WTC11 (cell line): ENCODE results near the gene CPNE9.

Source experiments
- CREB1 ChIP-seq: sonication (generic); formaldehyde crosslinking; IDR thresholded peaks from 2 replicates; pipeline ENCODE4 v1.8.0; 2023; ENCODE audit warnings: mild to moderate bottlenecking, missing genetic modification reagents
- CTCF ChIP-seq: fragments of 200-600 bp; IDR thresholded peaks from 2 replicates; pipeline ENCODE4 v1.8.0; 2022; ENCODE audit warnings: antibody characterized with exemption
- ERG ChIP-seq: fragments of 250-450 bp; sonication (Bioruptor Pico); IDR thresholded peaks from 2 replicates; pipeline ENCODE4 v1.8.0; 2021; ENCODE audit warnings: mild to moderate bottlenecking
- KAT7 ChIP-seq: sonication (generic); formaldehyde crosslinking; IDR thresholded peaks from 2 replicates; pipeline ENCODE4 v1.8.1; 2023; ENCODE audit warnings: missing genetic modification reagents, mild to moderate bottlenecking, borderline replicate concordance
- MLX ChIP-seq: sonication (generic); formaldehyde crosslinking; IDR thresholded peaks from 2 replicates; pipeline ENCODE4 v1.8.1; 2023; ENCODE audit warnings: mild to moderate bottlenecking, missing genetic modification reagents, moderate library complexity
- NR3C1 ChIP-seq: sonication (generic); formaldehyde crosslinking; conservative IDR thresholded peaks from 2 replicates; pipeline ENCODE4 v1.8.1; 2023; ENCODE audit warnings: low read depth, mild to moderate bottlenecking, missing genetic modification reagents
- PRRX2 ChIP-seq: fragments of 250-450 bp; sonication (Bioruptor Pico); IDR thresholded peaks from 2 replicates; pipeline ENCODE4 v1.8.0; 2021; ENCODE audit warnings: mild to moderate bottlenecking
- SMAD4 ChIP-seq: sonication (generic); formaldehyde crosslinking; IDR thresholded peaks from 2 replicates; pipeline ENCODE4 v1.8.0; 2022; ENCODE audit warnings: mild to moderate bottlenecking, missing genetic modification reagents
- TCF7 ChIP-seq: sonication (generic); formaldehyde crosslinking; IDR thresholded peaks from 2 replicates; pipeline ENCODE4 v1.8.0; 2022; ENCODE audit warnings: mild to moderate bottlenecking, low read depth, missing genetic modification reagents, moderate library complexity
- TF ChIP-seq, protein P1 (sequence below): sonication (generic); formaldehyde crosslinking; IDR thresholded peaks from 2 replicates; pipeline ENCODE4 v1.8.0; 2022; ENCODE audit warnings: mild to moderate bottlenecking, missing genetic modification reagents
- TF ChIP-seq, protein P2 (sequence below): sonication (generic); formaldehyde crosslinking; IDR thresholded peaks from 2 replicates; pipeline ENCODE4 v1.8.1; 2022; ENCODE audit warnings: mild to moderate bottlenecking, missing genetic modification reagents, moderate library complexity, borderline replicate concordance

DNA sequence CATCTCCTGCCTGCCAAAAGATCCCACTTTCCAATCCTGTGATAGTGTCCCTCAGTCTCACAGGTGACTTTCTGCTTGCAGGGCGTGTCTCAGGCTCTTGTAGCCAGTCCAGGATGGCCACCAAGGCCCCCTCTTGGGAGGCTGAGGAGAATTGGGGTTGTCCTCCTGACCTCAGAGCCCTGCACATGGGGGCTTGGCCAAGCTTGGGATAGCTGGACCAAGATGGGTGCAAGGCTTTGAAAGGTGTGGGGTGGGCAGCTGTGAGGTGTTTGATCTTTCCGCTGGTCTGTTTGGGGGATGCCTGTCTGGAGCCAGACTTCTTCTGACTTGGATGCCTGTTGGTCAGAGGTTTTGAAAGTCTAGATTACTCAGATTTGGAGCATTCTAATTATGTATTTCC, 12.0 kb upstream of the CPNE9 start:
- TF ChIP-seq CREB1 (no peak), CTCF (no peak), NR3C1 (no peak), TCF7 (CRISPR knock-in tag) (no peak), KAT7 (CRISPR knock-in tag) (no peak), MLX (CRISPR knock-in tag) (no peak), PRRX2 (no peak), SMAD4 (CRISPR knock-in tag) (no peak), ERG (no peak)
- TF ChIP-seq, protein P1, sequence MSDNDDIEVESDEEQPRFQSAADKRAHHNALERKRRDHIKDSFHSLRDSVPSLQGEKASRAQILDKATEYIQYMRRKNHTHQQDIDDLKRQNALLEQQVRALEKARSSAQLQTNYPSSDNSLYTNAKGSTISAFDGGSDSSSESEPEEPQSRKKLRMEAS (CRISPR knock-in tag) = no peak
- TF ChIP-seq, protein P2, sequence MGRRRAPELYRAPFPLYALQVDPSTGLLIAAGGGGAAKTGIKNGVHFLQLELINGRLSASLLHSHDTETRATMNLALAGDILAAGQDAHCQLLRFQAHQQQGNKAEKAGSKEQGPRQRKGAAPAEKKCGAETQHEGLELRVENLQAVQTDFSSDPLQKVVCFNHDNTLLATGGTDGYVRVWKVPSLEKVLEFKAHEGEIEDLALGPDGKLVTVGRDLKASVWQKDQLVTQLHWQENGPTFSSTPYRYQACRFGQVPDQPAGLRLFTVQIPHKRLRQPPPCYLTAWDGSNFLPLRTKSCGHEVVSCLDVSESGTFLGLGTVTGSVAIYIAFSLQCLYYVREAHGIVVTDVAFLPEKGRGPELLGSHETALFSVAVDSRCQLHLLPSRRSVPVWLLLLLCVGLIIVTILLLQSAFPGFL (CRISPR knock-in tag) = no peak
